Measurements from ENCODE around the gene H3-3A. TPM values are rescaled to one million over a fixed set of nuclear protein-coding genes. Genes with fewer than 3 reads are reported as not detected.
A peak's percentile ranks its signal among the peaks of the same experiment; 100 is the strongest.

H3-3A gene
- total RNA-seq, 1 donor = 164 TPM

- H3K4me3 ChIP-seq (ENCODE audit: low read depth, low read length) = no peak overlapping the region
- no peak for TF ChIP-seq CTCF (IDR thresholded peaks at IDR 0.05; ENCODE audit: insufficient read depth, low read length)
- DNase-seq (ENCODE audit: low read depth) = no peak
Measured at GRCh38 chr1:226050133-226050532, 12.4 kb upstream of the H3-3A start.

GRCh38 chr1:226051365-226051764 lies 11.2 kb upstream of the H3-3A start:
- peak; percentile 28 for DNase-seq (ENCODE audit: low read depth)
- TF ChIP-seq CTCF (IDR thresholded peaks at IDR 0.05; ENCODE audit: insufficient read depth, low read length) = no peak
- H3K4me3 ChIP-seq (ENCODE audit: low read depth, low read length) = no peak overlapping the region

GRCh38 chr1:226052061-226052460 lies 10.5 kb upstream of the H3-3A start:
- H3K4me3 ChIP-seq (ENCODE audit: low read depth, low read length) = no peak overlapping the region
- no peak for TF ChIP-seq CTCF (IDR thresholded peaks at IDR 0.05; ENCODE audit: insufficient read depth, low read length)
- DNase-seq (ENCODE audit: low read depth) = no peak

- no peak for TF ChIP-seq CTCF (IDR thresholded peaks at IDR 0.05; ENCODE audit: insufficient read depth, low read length)
- no peak overlapping the region for H3K4me3 ChIP-seq (ENCODE audit: low read depth, low read length)
- no peak for DNase-seq (ENCODE audit: low read depth)
Measured at GRCh38 chr1:226054519-226055327, 7.8 kb upstream of the H3-3A start.

GRCh38 chr1:226059709-226060108 lies 2.8 kb upstream of the H3-3A start:
- no peak for DNase-seq (ENCODE audit: low read depth)
- TF ChIP-seq CTCF (IDR thresholded peaks at IDR 0.05; ENCODE audit: insufficient read depth, low read length) = no peak

GRCh38 chr1:226060427-226060826 lies 2.1 kb upstream of the H3-3A start:
- DNase-seq (ENCODE audit: low read depth) = no peak
- TF ChIP-seq CTCF (IDR thresholded peaks at IDR 0.05; ENCODE audit: insufficient read depth, low read length) = no peak
- no peak overlapping the region for H3K4me3 ChIP-seq (ENCODE audit: low read depth, low read length)

More at GRCh38 chr1:226059709-226060108, 2.8 kb upstream of the H3-3A start:
- no peak overlapping the region for H3K4me3 ChIP-seq (ENCODE audit: low read depth, low read length)
